GM12878 (cell line): ENCODE results near the gene FRYL. TPM values are rescaled to one million over a fixed set of nuclear protein-coding genes. Genes with fewer than 3 reads are reported as not detected.

Experiments
- BACH1 ChIP-seq: fragments of 450-650 bp; IDR thresholded peaks from 2 replicates; pipeline ENCODE4 v1.6.1; 2017; ENCODE audit warnings: mild to moderate bottlenecking, borderline replicate concordance
- BHLHE40 ChIP-seq, 2 experiments: fragments of 450-650 bp in 1 of 2; IDR thresholded peaks; 2 replicates each; pipeline ENCODE4 v1.6.1; 2011 to 2017; ENCODE audit warnings: low read depth in 2 of 2, borderline replicate concordance in 1 of 2, improper control_type of control experiment in 1 of 2, low read length in 1 of 2, mild to moderate bottlenecking in 1 of 2
- CBX5 ChIP-seq: sonication (generic); IDR thresholded peaks from 2 replicates; pipeline ENCODE4 v1.6.1; 2016; ENCODE audit warnings: low read depth, moderate library complexity, mild to moderate bottlenecking, inconsistent platforms
- CHD2 ChIP-seq: IDR thresholded peaks from 2 replicates; pipeline ENCODE4 v1.6.1; 2011; ENCODE audit warnings: low read depth, low read length, improper control_type of control experiment, borderline replicate concordance
- CREM ChIP-seq: IDR thresholded peaks from 2 replicates; pipeline ENCODE4 v1.6.1; 2014; ENCODE audit warnings: antibody characterized with exemption, low read depth
- E4F1 ChIP-seq: fragments of 450-650 bp; IDR thresholded peaks from 2 replicates; pipeline ENCODE4 v1.6.1; 2018; ENCODE audit warnings: borderline replicate concordance, mild to moderate bottlenecking; ENCODE audit not compliant: partially characterized antibody
- ELK1 ChIP-seq: IDR thresholded peaks from 2 replicates; pipeline ENCODE4 v1.6.1; 2012; ENCODE audit warnings: low read depth, low read length, improper control_type of control experiment
- EP300 ChIP-seq, 2 experiments: fragments of 150-350 bp in 1 of 2; IDR thresholded peaks; 2 replicates each; pipeline ENCODE4 v1.6.1; 2011 to 2012; ENCODE audit warnings: low read depth in 2 of 2, low read length in 2 of 2, borderline replicate concordance in 1 of 2, improper control_type of control experiment in 1 of 2, inconsistent platforms in 1 of 2; ENCODE audit not compliant: control insufficient read depth in 1 of 2
- EZH2 ChIP-seq: IDR thresholded peaks from 2 replicates; pipeline ENCODE4 v1.6.1; 2012; ENCODE audit warnings: low read depth, mild to moderate bottlenecking, control low read depth, inconsistent platforms, low read length, borderline replicate concordance; ENCODE audit not compliant: control insufficient read depth
- IKZF1 ChIP-seq: fragments of 450-650 bp; conservative IDR thresholded peaks from 2 replicates; pipeline ENCODE4 v1.6.1; 2017; ENCODE audit warnings: antibody characterized with exemption, mild to moderate bottlenecking
- IRF4 ChIP-seq: IDR thresholded peaks from 2 replicates; pipeline ENCODE4 v1.6.1; 2011; ENCODE audit warnings: low read depth, low read length
- JUNB ChIP-seq: IDR thresholded peaks from 2 replicates; pipeline ENCODE4 v1.6.1; 2016; ENCODE audit warnings: antibody characterized with exemption, mild to moderate bottlenecking
- LARP7 ChIP-seq: fragments of 450-650 bp; IDR thresholded peaks from 2 replicates; pipeline ENCODE4 v1.6.1; 2017; ENCODE audit warnings: mild to moderate bottlenecking
- MAX ChIP-seq: IDR thresholded peaks from 2 replicates; pipeline ENCODE4 v1.6.1; 2012; ENCODE audit warnings: low read depth, low read length, improper control_type of control experiment
- NFYB ChIP-seq: IDR thresholded peaks from 2 replicates; pipeline ENCODE4 v1.6.1; 2011; ENCODE audit warnings: low read depth, mild to moderate bottlenecking, low read length, improper control_type of control experiment, moderate library complexity; ENCODE audit not compliant: insufficient read depth
- NRF1 ChIP-seq: conservative IDR thresholded peaks from 2 replicates; pipeline ENCODE4 v1.6.1; 2011; ENCODE audit warnings: mild to moderate bottlenecking, low read depth, low read length, improper control_type of control experiment
- PKNOX1 ChIP-seq: fragments of 450-650 bp; IDR thresholded peaks from 2 replicates; pipeline ENCODE4 v1.6.1; 2016; ENCODE audit warnings: mild to moderate bottlenecking
- SMARCA5 ChIP-seq: fragments of 450-650 bp; IDR thresholded peaks from 2 replicates; pipeline ENCODE4 v1.6.1; 2017; ENCODE audit warnings: mild to moderate bottlenecking
- SMC3 ChIP-seq: IDR thresholded peaks from 2 replicates; pipeline ENCODE4 v1.6.1; 2011; ENCODE audit warnings: low read length, improper control_type of control experiment, borderline replicate concordance
- ZBTB4 ChIP-seq: fragments of 450-650 bp; formaldehyde crosslinking; IDR thresholded peaks from 2 replicates; pipeline ENCODE4 v1.4.0; 2022; ENCODE audit warnings: mild to moderate bottlenecking, moderate library complexity
- ZNF24 ChIP-seq: fragments of 450-650 bp; IDR thresholded peaks from 2 replicates; pipeline ENCODE4 v1.6.1; 2017; ENCODE audit warnings: antibody characterized with exemption, mild to moderate bottlenecking
- polyA plus RNA-seq, 11 experiments: library from polyadenylated mRNA; depleted of rRNA in 4 of 11; unstranded in 6 of 11; stranded (reverse) in 5 of 11; fragments of >200 nt; fragmentation: Nextera tagmentation in 4 of 11; fragmentation: Illumina TruSeq in 1 of 11; extraction: Ambion mirVana in 4 of 11; extraction: Trizol in 1 of 11; gene quantifications; 1 replicate in 1 of 11; 2 replicates in 10 of 11; pipeline versions ENCODE4 v1.2.1 to v1.2.3, GENCODE V29; 2011 to 2016; ENCODE audit warnings: inconsistent platforms in 2 of 11, missing spikeins in 2 of 11, low read depth in 1 of 11
- total RNA-seq, 4 experiments: library from RNA; depleted of rRNA in 3 of 4; stranded (reverse); fragments of >200 nt in 3 of 4; fragmentation: Illumina TruSeq in 1 of 4; extraction: Trizol in 1 of 4; gene quantifications; 2 replicates each; pipeline versions ENCODE4 v1.2.1 to v1.2.3, GENCODE V29; 2013 to 2021

Gene FRYL
- total and polyA plus RNA-seq, 10 of the 15 experiments (the other 5 are each of a cell fraction or from before 2014, with no cell fraction given) = 10.3 to 50.6 (median 28.7) TPM

GRCh38 chr4:48779095-48779997 is 733 bp downstream of the FRYL start (continued):
- TF ChIP-seq E4F1 = no peak
- TF ChIP-seq CHD2 = peak; percentile 60; the same call in 1 of the 2 replicates
- TF ChIP-seq IRF4 = no peak
- TF ChIP-seq ZNF24 = no peak
- TF ChIP-seq PKNOX1 = no peak
- TF ChIP-seq ELK1 = no peak
- no peak for TF ChIP-seq EP300 (IDR thresholded peaks at IDR 0.05; ENCODE audit: borderline replicate concordance in 1 of 2, control insufficient read depth in 1 of 2, low read depth in 2 of 2, low read length in 2 of 2)
- TF ChIP-seq JUNB = no peak
- TF ChIP-seq SMARCA5 = peak; percentile 84; the same call in 1 of the 2 replicates
- TF ChIP-seq IKZF1 = peak; percentile 85
- no peak for TF ChIP-seq ZBTB4
- TF ChIP-seq EZH2 = no peak
- 0 out of 2 replicates have a peak, but pooled peaks have one; percentile 35 for TF ChIP-seq CBX5
- TF ChIP-seq LARP7 = peak; percentile 88; the same call in 1 of the 2 replicates
- TF ChIP-seq NRF1 = no peak
- TF ChIP-seq BACH1 = peak; percentile 92
- no peak for TF ChIP-seq CREM
- no peak for TF ChIP-seq NFYB
- peak; percentile 15; the same call in 1 of the 2 replicates for TF ChIP-seq SMC3
- 0 out of 4 replicates have a peak, but pooled peaks of 1 of the 2 experiments have one; percentile 30 for TF ChIP-seq BHLHE40 (IDR thresholded peaks at IDR 0.05; ENCODE audit: borderline replicate concordance in 1 of 2, low read depth in 2 of 2, low read length in 1 of 2)
- TF ChIP-seq MAX = no peak; the same call in 1 of the 2 replicates
- TF ChIP-seq, all 136 proteins: peak for 23
